HepG2 (cell line): ENCODE measurements around the gene HOPX. TPM values are rescaled to one million over a fixed set of nuclear protein-coding genes. Genes with fewer than 3 reads are reported as not detected.

Experiments used
- ATAC-seq: fragments of 200-7000 bp; cut with Tn5 transposase; 3 replicates; pipeline ENCODE4 v1.9.1; 2020; ENCODE audit warnings: mild to moderate bottlenecking, moderate library complexity
- BruUV-seq: library from RNA; stranded (reverse); fragments of 400-500 nt; replicated peaks from 2 replicates; lab custom pipeline; 2021; lab: Mats Ljungman, UMichigan
- CTCF ChIA-PET: fragments of 300-600 bp; formaldehyde crosslinking; extraction: SDS; loops from one replicate; lab custom pipeline; 2021; ENCODE audit warnings: low total read pairs, inconsistent platforms, low intra/inter-chr PET ratio; lab: Yijun Ruan, JAX
- POLR2A ChIA-PET: fragments of 350-600 bp; sonication (Branson Sonifier 250); formaldehyde crosslinking; loops from one replicate; lab custom pipeline; 2020; ENCODE audit warnings: antibody characterized with exemption, inconsistent platforms; lab: Yijun Ruan, JAX
- DNase-seq: peaks from one replicate; pipeline ENCODE4 v3.0.0-alpha.2; 2015; ENCODE audit warnings: low spot score
- FAIRE-seq: peaks from 3 replicates; lab custom pipeline; 2011; peaks lifted over from hg19 to GRCh38; lab: Jason Lieb, UNC
- H2AFZ ChIP-seq: one replicate; pipeline ENCODE4 v1.6.1; 2011; ENCODE audit warnings: low read length, inconsistent platforms
- H3K27ac ChIP-seq: fragments of 300-600 bp; 3 replicates; pipeline ENCODE4 v1.8.0; 2011; ENCODE audit warnings: mixed run types, mild to moderate bottlenecking, mixed read lengths, low read length, inconsistent platforms; ENCODE audit not compliant: insufficient read depth; ENCODE audit errors: extremely low read length
- H3K27me3 ChIP-seq, 2 experiments: fragments of 200-600 bp in 1 of 2; 2 replicates in 1 of 2; 3 replicates in 1 of 2; pipeline versions ENCODE4 v1.6.0 to v1.8.0; 2011; ENCODE audit warnings: low read length in 2 of 2, mild to moderate bottlenecking in 2 of 2, moderate library complexity in 2 of 2, inconsistent platforms in 1 of 2; ENCODE audit not compliant: insufficient read depth in 2 of 2, control insufficient read depth in 1 of 2
- H3K36me3 ChIP-seq, 2 experiments: fragments of 200-600 bp in 1 of 2; replicated peaks in 1 of 2; 2 replicates in 1 of 2; 3 replicates in 1 of 2; pipeline versions ENCODE4 v1.5.1 to v1.8.0; 2011; ENCODE audit warnings: low read length in 2 of 2, inconsistent platforms in 1 of 2; ENCODE audit not compliant: insufficient read depth in 2 of 2, control insufficient read depth in 1 of 2
- H3K4me1 ChIP-seq: 2 replicates; pipeline ENCODE4 v1.5.1; 2012; ENCODE audit warnings: low read length, inconsistent platforms; ENCODE audit not compliant: insufficient read depth
- H3K4me2 ChIP-seq: 2 replicates; pipeline ENCODE4 v1.6.0; 2011; ENCODE audit warnings: low read depth, low read length, inconsistent platforms
- H3K4me3 ChIP-seq, 3 experiments: fragments of 200-600 bp in 1 of 3; sonication (generic), shearing (Covaris generic) in 1 of 3; replicated peaks in 1 of 3; 2 replicates each; pipeline ENCODE4 v1.5.1; 2011 to 2016; ENCODE audit warnings: low read length in 3 of 3, inconsistent platforms in 2 of 3, low read depth in 2 of 3, mild to moderate bottlenecking in 2 of 3, control low read depth in 1 of 3, mixed read lengths in 1 of 3; ENCODE audit not compliant: insufficient read depth in 1 of 3
- H3K79me2 ChIP-seq: one replicate; pipeline ENCODE4 v1.6.1; 2011; ENCODE audit warnings: low read length, inconsistent platforms; ENCODE audit not compliant: insufficient read depth
- H3K9ac ChIP-seq: 2 replicates; pipeline ENCODE4 v1.6.0; 2011; ENCODE audit warnings: mild to moderate bottlenecking, low read depth, low read length, inconsistent platforms; ENCODE audit not compliant: insufficient read depth
- H3K9me3 ChIP-seq: 2 replicates; pipeline ENCODE4 v1.5.1; 2012; ENCODE audit warnings: mild to moderate bottlenecking, low read length
- H4K20me1 ChIP-seq: 2 replicates; pipeline ENCODE4 v1.6.0; 2011; ENCODE audit warnings: inconsistent platforms, mild to moderate bottlenecking, low read length, moderate library complexity; ENCODE audit not compliant: insufficient read depth
- CCDC6 ChIP-seq: sonication (generic); formaldehyde crosslinking; IDR thresholded peaks from 2 replicates; pipeline ENCODE4 v1.8.1; 2022; ENCODE audit warnings: mild to moderate bottlenecking, missing genetic modification reagents, moderate library complexity
- EEA1 ChIP-seq: sonication (generic); formaldehyde crosslinking; IDR thresholded peaks from 2 replicates; pipeline ENCODE4 v1.5.1; 2020; ENCODE audit warnings: mild to moderate bottlenecking, missing genetic modification reagents, borderline replicate concordance
- HBP1 ChIP-seq: IDR thresholded peaks from 2 replicates; pipeline ENCODE4 v1.6.1; 2016; ENCODE audit warnings: low read depth, control low read depth
- SMAD9 ChIP-seq: sonication (generic); formaldehyde crosslinking; IDR thresholded peaks from 2 replicates; pipeline ENCODE4 v1.5.1; 2020; ENCODE audit warnings: mild to moderate bottlenecking, missing genetic modification reagents
- SP2 ChIP-seq: sonication (generic); formaldehyde crosslinking; IDR thresholded peaks from 2 replicates; pipeline ENCODE4 v1.5.1; 2020; ENCODE audit warnings: mild to moderate bottlenecking, missing genetic modification reagents
- TAF15 ChIP-seq: fragments of 200-400 bp; formaldehyde crosslinking; IDR thresholded peaks from one replicate; pipeline ENCODE4 v1.6.1; 2018; ENCODE audit warnings: mild to moderate bottlenecking, low read depth, low read length; ENCODE audit not compliant: poor library complexity, severe bottlenecking
- ZNF414 ChIP-seq: sonication (generic); formaldehyde crosslinking; IDR thresholded peaks from 2 replicates; pipeline ENCODE4 v1.5.0; 2020; ENCODE audit warnings: missing genetic modification reagents
- ZNF83 ChIP-seq: sonication (generic); formaldehyde crosslinking; IDR thresholded peaks from 2 replicates; pipeline ENCODE4 v1.4.0; 2020; ENCODE audit warnings: missing genetic modification reagents, mild to moderate bottlenecking, borderline replicate concordance
- WGBS: methylation state at CpG from one replicate; pipeline ENCODE4 v1.1.6; 2017; ENCODE audit warnings: low lambda C conversion rate; 5-methylcytosine and 5-hydroxymethylcytosine counted together
- in situ Hi-C: cut with HindIII; loops from 2 replicates; pipeline ENCODE4 v1.10.0; 2017; ENCODE audit warnings: low pct_unique_long_range_greater_than_20kb; ENCODE audit not compliant: extremely low pct_ligation_motif_present
- intact Hi-C: fragments of 100-400 bp; cut with micrococcal nuclease; formaldehyde crosslinking; loops from one replicate; pipeline ENCODE4 v1.10.0; 2022; ENCODE audit not compliant: unreplicated experiment
- polyA plus RNA-seq, 8 experiments: library from polyadenylated mRNA; depleted of rRNA in 3 of 8; stranded (reverse) in 7 of 8; unstranded in 1 of 8; fragments of >200 nt; fragmentation: Illumina TruSeq in 4 of 8; extraction: Trizol in 4 of 8; gene quantifications; 2 replicates each; pipeline versions ENCODE4 v1.2.1 to v1.2.3, GENCODE V29; 2011 to 2016; ENCODE audit warnings: low read depth in 4 of 8, missing spikeins in 1 of 8, mixed read lengths in 1 of 8; ENCODE audit not compliant: insufficient read depth in 1 of 8
- total RNA-seq, 5 experiments: library from RNA; depleted of rRNA; stranded (reverse); fragments of >200 nt; fragmentation: Illumina TruSeq; extraction: Trizol; gene quantifications; 2 replicates each; pipeline ENCODE4 v1.2.3, GENCODE V29; 2016; ENCODE audit warnings: low read depth in 1 of 5
- TF ChIP-seq, protein P1 (sequence below): sonication (generic); formaldehyde crosslinking; IDR thresholded peaks from 2 replicates; pipeline ENCODE4 v1.4.0; 2020; ENCODE audit warnings: missing genetic modification reagents
- TF ChIP-seq, protein P2 (sequence below): sonication (generic); formaldehyde crosslinking; IDR thresholded peaks from 2 replicates; pipeline ENCODE4 v1.5.1; 2020; ENCODE audit warnings: missing genetic modification reagents, mild to moderate bottlenecking, borderline replicate concordance
- TF ChIP-seq, protein P3 (sequence below): sonication (generic); formaldehyde crosslinking; IDR thresholded peaks from 2 replicates; pipeline ENCODE4 v1.8.1; 2023; ENCODE audit warnings: missing genetic modification reagents, mild to moderate bottlenecking, borderline replicate concordance
- TF ChIP-seq, protein P4 (sequence below): IDR thresholded peaks from 2 replicates; pipeline ENCODE4 v1.4.0; 2020; ENCODE audit warnings: mild to moderate bottlenecking, missing genetic modification reagents

Gene HOPX
- total and polyA plus RNA-seq, 2 of the 13 experiments (the other 11 are each of a cell fraction or from before 2014, with no cell fraction given): not detected

GRCh38 chr4:56684320-56685050, 3.4 kb upstream of the HOPX start:
- H3K4me3 ChIP-seq: no peak overlapping the region
- 24% methylated on average over 4 of the region's 4 CpGs for WGBS
- no peak overlapping the region for H3K9ac ChIP-seq
- no peaks in the 10 kb centered on the region for H3K4me1 ChIP-seq
- H3K9me3 ChIP-seq: no peaks in the 10 kb centered on the region
- FAIRE-seq: no peak
- peaks cover 2 to 15% of the 10 kb centered on the region in 2 experiments; a peak in 3 of 5 replicates for H3K27me3 ChIP-seq
- H3K36me3 ChIP-seq: no peaks in the 10 kb centered on the region
- no peak overlapping the region for H3K4me2 ChIP-seq
- no peak overlapping the region for H2AFZ ChIP-seq
- in situ Hi-C loops: no loop called here
- no peak overlapping the region for H3K27ac ChIP-seq
- no peaks in the 10 kb centered on the region for H4K20me1 ChIP-seq
- CTCF ChIA-PET: no interaction called here
- POLR2A ChIA-PET: no interaction called here
- no peak for ATAC-seq
- BruUV-seq: no TSS peak
- intact Hi-C loops: no loop called here
- DNase-seq: no peak
- H3K79me2 ChIP-seq: no peaks in the 10 kb centered on the region
- TF ChIP-seq SP2 (CRISPR knock-in tag): no peak
- TF ChIP-seq, protein P1, sequence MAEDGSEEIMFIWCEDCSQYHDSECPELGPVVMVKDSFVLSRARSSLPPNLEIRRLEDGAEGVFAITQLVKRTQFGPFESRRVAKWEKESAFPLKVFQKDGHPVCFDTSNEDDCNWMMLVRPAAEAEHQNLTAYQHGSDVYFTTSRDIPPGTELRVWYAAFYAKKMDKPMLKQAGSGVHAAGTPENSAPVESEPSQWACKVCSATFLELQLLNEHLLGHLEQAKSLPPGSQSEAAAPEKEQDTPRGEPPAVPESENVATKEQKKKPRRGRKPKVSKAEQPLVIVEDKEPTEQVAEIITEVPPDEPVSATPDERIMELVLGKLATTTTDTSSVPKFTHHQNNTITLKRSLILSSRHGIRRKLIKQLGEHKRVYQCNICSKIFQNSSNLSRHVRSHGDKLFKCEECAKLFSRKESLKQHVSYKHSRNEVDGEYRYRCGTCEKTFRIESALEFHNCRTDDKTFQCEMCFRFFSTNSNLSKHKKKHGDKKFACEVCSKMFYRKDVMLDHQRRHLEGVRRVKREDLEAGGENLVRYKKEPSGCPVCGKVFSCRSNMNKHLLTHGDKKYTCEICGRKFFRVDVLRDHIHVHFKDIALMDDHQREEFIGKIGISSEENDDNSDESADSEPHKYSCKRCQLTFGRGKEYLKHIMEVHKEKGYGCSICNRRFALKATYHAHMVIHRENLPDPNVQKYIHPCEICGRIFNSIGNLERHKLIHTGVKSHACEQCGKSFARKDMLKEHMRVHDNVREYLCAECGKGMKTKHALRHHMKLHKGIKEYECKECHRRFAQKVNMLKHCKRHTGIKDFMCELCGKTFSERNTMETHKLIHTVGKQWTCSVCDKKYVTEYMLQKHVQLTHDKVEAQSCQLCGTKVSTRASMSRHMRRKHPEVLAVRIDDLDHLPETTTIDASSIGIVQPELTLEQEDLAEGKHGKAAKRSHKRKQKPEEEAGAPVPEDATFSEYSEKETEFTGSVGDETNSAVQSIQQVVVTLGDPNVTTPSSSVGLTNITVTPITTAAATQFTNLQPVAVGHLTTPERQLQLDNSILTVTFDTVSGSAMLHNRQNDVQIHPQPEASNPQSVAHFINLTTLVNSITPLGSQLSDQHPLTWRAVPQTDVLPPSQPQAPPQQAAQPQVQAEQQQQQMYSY (CRISPR knock-in tag): no peak
- TF ChIP-seq SMAD9 (CRISPR knock-in tag): no peak
- no peak for TF ChIP-seq EEA1 (CRISPR knock-in tag)
- TF ChIP-seq, protein P2, sequence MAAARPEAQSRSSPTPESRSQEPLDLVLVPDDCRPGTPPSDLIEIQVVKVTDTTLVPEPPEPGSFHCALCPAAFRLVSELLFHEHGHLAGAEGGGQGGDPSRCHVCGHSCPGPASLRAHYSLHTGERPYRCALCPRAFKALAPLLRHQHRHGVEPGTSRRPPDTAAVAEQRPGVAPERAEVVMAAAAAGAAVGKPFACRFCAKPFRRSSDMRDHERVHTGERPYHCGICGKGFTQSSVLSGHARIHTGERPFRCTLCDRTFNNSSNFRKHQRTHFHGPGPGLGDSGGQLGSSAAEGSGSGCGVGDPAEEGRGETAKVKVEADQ (CRISPR knock-in tag): no peak
- no peak for TF ChIP-seq CCDC6 (CRISPR knock-in tag)
- TF ChIP-seq, protein P3, sequence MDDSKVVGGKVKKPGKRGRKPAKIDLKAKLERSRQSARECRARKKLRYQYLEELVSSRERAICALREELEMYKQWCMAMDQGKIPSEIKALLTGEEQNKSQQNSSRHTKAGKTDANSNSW: no peak
- TF ChIP-seq, protein P4, sequence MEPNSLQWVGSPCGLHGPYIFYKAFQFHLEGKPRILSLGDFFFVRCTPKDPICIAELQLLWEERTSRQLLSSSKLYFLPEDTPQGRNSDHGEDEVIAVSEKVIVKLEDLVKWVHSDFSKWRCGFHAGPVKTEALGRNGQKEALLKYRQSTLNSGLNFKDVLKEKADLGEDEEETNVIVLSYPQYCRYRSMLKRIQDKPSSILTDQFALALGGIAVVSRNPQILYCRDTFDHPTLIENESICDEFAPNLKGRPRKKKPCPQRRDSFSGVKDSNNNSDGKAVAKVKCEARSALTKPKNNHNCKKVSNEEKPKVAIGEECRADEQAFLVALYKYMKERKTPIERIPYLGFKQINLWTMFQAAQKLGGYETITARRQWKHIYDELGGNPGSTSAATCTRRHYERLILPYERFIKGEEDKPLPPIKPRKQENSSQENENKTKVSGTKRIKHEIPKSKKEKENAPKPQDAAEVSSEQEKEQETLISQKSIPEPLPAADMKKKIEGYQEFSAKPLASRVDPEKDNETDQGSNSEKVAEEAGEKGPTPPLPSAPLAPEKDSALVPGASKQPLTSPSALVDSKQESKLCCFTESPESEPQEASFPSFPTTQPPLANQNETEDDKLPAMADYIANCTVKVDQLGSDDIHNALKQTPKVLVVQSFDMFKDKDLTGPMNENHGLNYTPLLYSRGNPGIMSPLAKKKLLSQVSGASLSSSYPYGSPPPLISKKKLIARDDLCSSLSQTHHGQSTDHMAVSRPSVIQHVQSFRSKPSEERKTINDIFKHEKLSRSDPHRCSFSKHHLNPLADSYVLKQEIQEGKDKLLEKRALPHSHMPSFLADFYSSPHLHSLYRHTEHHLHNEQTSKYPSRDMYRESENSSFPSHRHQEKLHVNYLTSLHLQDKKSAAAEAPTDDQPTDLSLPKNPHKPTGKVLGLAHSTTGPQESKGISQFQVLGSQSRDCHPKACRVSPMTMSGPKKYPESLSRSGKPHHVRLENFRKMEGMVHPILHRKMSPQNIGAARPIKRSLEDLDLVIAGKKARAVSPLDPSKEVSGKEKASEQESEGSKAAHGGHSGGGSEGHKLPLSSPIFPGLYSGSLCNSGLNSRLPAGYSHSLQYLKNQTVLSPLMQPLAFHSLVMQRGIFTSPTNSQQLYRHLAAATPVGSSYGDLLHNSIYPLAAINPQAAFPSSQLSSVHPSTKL (CRISPR knock-in tag): no peak
- TF ChIP-seq HBP1 (CRISPR knock-in tag): no peak
- TF ChIP-seq ZNF414 (CRISPR knock-in tag): no peak
- no peak for TF ChIP-seq TAF15
- TF ChIP-seq ZNF83 (CRISPR knock-in tag): no peak
